ENCODE data around the gene SHB. TPM values are rescaled to one million over a fixed set of nuclear protein-coding genes. Genes with fewer than 3 reads are reported as not detected.

SHB gene
- total RNA-seq, 1 experiment from 2014 or later, result 20.0 TPM

DNA sequence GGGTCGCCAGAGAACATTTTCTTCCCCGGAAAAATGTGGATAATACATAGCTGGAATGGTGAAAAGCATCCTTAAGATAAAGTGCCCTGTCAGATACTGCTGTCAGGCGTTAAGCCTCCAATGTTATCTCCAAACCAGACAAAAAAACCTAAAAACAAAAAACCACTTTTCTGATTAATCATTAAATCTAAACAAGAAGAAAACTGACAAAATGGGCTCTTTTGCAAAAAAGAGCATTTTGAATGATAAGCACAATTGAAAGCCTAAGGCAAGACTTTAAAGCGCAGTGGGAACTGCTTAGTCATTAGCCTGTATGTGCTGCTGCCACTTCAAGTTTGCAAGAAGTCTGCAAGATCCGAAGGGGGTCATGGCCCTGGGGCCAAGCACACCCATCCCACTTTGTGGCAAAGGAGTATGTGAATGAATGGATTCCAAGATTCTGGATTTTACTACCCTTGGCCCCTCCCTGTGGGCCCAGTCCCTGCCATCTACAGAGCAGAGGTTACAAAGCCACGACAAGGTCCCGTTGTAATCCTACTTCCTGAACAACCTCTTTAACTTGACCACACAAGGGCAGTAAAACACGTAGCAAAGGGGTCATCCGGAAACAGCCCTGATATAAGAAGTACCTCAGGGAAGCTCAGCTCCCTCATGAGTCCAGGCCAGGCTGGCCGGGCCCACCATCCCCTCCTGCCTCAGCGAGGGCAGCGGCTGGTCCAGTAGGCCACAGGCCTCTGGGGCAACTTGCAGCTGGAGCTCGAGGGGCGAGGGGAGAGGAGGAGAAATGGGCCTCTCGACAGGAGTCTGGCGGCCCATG is 29.7 kb downstream of the SHB start:
- Histone ChIP-seq H3K27me3 (no peaks in the 10 kb centered on the region), H3K4me3 (no peak overlapping the region), H3K9me3 (no peaks in the 10 kb centered on the region), H3K36me3 (no peaks in the 10 kb centered on the region)
- no peak for DNase-seq

DNA sequence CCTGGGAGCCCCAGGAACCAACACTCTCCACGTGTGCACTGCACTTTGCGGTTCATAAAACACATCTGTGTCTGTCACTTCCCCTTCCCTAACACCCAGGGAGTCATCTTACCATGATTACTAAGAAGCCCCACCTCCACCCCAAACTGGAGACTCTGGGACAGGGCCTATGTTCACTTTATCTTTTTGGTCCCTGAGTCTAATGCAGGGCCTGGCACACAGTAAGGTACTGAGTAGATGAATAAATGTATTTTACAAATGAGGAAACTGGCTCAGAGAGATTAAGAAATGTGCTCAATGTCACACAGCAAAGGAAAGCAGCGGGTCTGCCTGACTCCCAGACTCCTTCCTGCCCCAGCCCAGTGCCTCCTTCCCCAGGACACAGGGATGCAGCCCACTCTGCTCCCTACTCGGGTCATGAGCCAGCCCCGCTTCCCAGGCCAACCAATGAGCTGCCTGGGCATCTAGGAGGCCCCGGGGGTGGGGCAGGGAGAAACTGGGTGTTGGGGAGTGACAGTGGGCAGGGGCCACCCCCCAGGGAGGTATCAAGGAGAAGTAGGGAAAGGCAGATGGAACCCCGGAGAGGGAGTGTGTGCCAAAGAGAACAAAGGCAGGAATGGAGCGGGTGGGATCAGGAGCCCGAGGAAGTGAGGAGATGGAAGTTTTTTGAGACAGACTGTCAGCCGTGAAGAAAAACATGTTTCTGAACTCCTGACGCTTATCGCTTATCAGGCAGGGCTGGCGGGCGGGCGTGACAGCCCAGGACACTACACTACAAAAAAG is 30.5 kb downstream of the SHB start:
- no peak for DNase-seq
- H3K27me3 ChIP-seq, result no peaks in the 10 kb centered on the region
- H3K9me3 ChIP-seq, result no peaks in the 10 kb centered on the region
- H3K4me3 ChIP-seq, result no peak overlapping the region
- no peaks in the 10 kb centered on the region for H3K36me3 ChIP-seq

DNA sequence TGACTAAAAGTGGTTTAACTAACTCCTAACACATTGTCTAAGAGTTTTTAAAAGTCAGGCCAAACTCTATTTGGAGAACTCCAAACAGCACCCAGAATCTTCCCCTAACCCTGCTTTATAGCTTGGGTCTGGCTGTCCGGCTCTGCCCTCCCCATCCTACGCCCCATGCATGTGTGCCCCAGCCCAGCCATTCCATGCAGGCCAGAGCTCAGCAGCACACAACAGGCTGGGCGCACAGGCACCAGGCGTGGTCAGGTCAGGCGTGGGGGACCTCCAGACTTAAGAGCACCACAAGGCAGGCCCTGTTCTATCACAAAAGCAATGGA is 31.1 kb downstream of the SHB start:
- DNase-seq, result no peak
- no peaks in the 10 kb centered on the region for H3K9me3 ChIP-seq
- no peak overlapping the region for H3K4me3 ChIP-seq
- no peaks in the 10 kb centered on the region for H3K27me3 ChIP-seq
- H3K36me3 ChIP-seq, result no peaks in the 10 kb centered on the region

DNA sequence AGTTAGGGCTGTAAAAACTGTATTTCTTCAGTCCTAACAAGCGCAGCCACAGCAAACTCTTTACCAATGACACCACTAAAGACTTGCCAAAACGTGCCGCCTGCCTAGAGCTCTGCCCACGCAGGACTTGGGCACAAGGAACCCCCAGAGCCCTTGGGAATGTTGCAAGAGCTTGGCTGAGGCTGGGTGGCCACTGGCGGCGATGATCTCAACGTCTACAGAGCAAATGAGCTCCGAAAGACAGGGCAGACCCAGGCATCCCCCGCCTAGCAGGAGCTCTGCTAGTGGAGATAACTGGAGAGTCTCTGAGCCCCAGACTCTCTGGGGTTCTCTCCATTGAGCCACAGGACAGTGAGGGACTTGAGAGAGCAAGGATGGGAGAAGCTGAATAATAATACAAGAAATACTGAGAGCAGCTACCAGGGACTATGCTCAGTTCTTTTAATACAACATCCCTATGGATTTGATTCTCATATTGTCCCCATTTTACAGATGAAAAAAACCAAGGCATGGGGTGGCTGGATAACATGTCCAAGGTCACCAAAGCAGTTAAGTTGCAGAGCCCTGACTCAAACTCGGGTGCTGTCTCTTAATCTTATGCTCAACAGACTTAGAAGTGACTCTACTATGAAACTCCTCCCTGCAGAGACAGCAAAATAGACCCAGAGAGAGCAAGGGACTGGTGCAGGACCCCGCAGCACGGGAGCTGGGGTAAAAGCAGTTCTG is 32.5 kb downstream of the SHB start:
- no peak overlapping the region for H3K4me3 ChIP-seq
- peak; percentile 88 for DNase-seq

DNA sequence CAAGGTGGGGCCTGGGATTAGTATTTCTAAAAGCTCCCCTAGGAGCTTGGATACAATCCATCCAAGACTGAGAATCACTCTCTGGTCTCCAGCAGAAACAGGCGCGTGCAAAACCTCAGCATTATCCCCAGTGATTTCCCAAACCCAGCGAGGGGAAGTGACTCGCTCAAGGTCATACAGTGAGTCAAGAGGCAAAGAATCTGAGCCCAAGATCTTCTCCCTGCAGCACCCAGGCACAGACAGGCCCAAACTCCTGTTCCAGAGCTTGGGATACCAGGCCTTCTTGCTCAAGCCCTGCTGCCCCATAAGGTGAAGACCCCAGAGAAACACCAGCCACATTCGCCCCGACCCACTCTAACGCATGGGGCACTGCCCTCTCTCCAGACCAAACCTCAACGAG is 33.2 kb downstream of the SHB start:
- DNase-seq, result peak; percentile 79
- no peaks in the 10 kb centered on the region for H3K9me3 ChIP-seq
- no peaks in the 10 kb centered on the region for H3K36me3 ChIP-seq
- no peak overlapping the region for H3K4me3 ChIP-seq
- H3K27me3 ChIP-seq, result no peaks in the 10 kb centered on the region

More for the DNA sequence above, 32.5 kb downstream of the SHB start:
- H3K9me3 ChIP-seq, result no peaks in the 10 kb centered on the region
- H3K36me3 ChIP-seq, result no peaks in the 10 kb centered on the region
- no peaks in the 10 kb centered on the region for H3K27me3 ChIP-seq

DNA sequence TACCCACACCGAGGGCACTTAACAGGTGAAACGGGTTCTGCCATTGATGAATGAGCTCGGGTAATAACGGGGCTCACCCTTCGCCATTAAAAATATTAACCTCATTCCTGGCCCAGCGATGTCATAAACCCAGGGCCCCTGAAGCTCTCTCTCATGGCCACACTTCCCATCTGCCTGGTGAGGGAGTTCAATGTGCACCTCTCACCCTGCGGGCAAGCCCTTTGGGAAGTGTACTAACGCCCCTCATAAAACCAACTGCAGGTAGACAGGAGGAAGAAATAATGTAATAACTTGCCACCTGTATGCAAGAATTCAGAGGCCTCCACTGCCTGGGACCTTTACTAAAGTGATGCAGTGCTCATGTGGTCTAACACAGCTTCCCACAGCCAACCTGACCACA is 35.1 kb downstream of the SHB start:
- no peak for DNase-seq
- Histone ChIP-seq H3K27me3 (no peaks in the 10 kb centered on the region), H3K4me3 (no peak overlapping the region), H3K9me3 (no peaks in the 10 kb centered on the region), H3K36me3 (no peaks in the 10 kb centered on the region)

DNA sequence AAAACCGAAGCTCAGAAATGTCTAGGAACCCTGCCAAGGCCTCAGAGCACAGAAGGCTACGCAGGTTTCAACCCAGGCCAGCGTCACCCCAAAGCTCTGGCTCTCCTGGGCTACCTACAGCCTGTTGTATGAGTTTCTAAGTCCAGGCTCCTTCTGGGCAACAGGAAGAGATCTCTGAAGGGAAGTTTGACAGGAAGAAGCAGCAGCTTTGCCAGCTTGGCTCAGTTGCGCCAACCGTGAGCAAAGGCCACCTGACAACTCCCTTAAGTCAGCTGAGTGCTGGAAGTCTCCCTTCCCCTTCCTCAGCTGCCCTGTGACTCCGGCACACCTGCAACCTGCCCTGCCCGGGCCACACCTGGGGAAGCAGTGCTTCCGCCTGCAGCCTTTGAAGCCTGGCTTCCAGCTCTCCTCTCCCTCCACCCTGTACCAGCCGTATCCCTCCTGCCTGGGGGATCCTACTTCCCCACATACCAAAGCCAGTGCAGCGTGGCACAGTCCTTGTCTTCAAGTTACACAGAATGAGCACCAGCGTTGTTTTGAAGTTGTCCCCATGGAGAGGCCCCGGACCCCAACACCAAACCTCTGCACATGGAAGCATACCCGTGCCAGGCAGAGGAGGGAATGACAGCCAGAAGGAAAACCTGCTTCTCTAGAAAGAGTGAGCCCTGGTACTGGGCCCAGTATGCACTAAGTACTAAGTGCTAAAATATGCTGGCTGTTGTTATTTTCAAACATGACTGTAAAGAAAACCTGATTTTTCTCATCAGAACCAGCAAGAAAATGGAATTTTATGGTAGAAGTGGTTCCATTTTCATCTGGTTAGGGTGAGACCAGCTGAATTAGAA is 36.5 kb downstream of the SHB start:
- no peak overlapping the region for H3K4me3 ChIP-seq
- H3K9me3 ChIP-seq, result no peaks in the 10 kb centered on the region
- no peak for DNase-seq
- no peaks in the 10 kb centered on the region for H3K27me3 ChIP-seq
- H3K36me3 ChIP-seq, result no peaks in the 10 kb centered on the region

DNA sequence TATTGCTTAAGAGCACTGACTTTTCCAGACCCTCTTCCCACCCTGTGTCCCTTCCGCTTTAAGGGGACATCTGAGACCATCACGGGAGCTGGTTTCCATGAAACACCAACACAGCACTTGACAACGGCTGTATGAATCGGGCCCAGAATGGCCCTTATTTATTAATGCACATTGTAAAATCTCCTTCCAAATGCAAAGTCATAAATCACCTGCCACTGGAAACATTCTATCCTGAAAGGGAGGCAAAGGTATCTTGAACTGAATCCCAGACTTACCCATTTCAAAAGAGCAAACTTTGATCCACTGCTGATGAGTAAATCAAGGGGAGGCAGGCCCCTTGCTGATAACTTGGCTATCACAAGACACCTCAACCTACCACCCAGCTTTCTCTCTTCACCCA is 37.4 kb downstream of the SHB start:
- H3K36me3 ChIP-seq, result no peaks in the 10 kb centered on the region; the same call in 1 of the 2 replicates
- H3K27me3 ChIP-seq, result no peaks in the 10 kb centered on the region
- no peak overlapping the region for H3K4me3 ChIP-seq
- H3K9me3 ChIP-seq, result no peaks in the 10 kb centered on the region
- no peak for DNase-seq

DNA sequence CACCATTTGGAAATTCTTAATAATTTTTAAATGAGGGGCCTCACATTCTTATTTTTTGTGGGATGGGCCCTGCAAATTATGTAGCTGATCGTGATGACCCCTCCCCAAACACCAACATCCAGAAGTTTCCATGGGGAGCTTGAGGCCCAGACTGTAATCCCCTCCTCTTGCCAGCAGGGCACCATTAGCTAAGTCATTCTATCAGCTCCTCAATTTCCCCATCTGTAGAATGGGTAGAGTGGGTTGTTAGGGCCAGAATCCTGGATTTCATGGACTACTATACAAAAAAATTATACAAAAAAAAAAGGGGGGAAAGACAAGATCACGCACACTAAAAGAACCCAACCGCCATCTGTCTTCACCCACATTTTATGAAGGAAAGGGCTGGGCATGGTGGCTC is 38.4 kb downstream of the SHB start:
- H3K27me3 ChIP-seq, result no peaks in the 10 kb centered on the region
- H3K4me3 ChIP-seq, result no peak overlapping the region
- no peaks in the 10 kb centered on the region for H3K9me3 ChIP-seq
- DNase-seq, result no peak
- no peaks in the 10 kb centered on the region; the same call in 1 of the 2 replicates for H3K36me3 ChIP-seq

DNA sequence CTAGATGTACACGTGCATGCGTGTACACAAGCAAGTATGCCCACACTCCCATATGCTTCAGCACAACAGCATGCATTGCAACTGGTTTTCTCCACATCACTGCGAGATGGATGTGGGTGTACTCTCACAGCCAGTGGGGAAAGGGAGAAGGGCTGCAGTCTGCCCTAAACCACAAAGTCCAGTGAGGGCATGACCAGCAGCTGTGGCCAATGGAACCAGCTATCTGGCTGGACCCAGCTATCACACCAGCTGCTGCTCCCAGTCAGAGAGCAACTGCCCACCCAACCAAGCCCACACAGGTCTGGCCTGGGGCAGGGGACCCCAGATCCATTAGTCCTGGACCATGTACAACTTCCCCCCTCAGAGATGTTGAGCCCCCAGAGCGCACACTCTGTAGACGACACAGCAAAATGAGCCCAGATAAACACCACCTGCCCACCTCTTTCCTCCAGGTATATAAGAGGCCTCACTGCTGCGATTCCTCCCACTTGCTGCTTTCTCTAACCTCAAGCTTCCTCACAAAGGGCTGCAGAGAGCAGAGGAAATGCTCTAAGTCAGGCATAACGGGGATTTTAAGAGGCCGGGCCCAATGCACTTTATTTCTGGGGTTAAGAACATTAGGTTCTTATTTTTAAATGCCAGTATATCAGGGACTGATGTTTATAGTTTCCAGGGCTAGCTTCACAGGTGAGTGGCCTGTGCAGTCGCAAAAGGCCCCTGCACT is 39.0 kb downstream of the SHB start:
- Histone ChIP-seq H3K27me3 (no peaks in the 10 kb centered on the region), H3K4me3 (no peak overlapping the region), H3K36me3 (no peaks in the 10 kb centered on the region; the same call in 1 of the 2 replicates), H3K9me3 (no peaks in the 10 kb centered on the region)
- no peak for DNase-seq

DNA sequence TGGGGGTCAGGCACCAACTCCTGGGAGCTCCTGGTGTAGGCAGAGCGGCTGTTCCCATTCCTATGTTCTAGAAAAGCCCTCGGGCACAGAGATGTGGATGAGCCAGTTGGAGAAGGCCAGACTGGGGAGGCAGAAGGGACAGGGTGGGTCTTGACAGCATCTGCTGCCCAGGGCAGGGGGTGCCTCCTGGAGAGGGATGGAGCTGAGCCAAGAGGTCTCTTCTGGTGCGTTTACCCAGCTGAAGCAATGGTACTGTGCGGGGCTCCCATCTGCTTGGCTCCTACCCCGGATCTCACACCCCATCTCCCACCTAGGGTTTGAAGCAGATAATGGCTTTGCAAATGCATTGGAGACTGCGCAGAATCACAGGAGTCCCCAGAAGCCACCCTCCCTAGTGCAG is 41.3 kb downstream of the SHB start:
- Histone ChIP-seq H3K4me3 (no peak overlapping the region), H3K36me3 (no peaks in the 10 kb centered on the region; the same call in 1 of the 2 replicates), H3K27me3 (no peaks in the 10 kb centered on the region), H3K9me3 (no peaks in the 10 kb centered on the region)
- no peak for DNase-seq

DNA sequence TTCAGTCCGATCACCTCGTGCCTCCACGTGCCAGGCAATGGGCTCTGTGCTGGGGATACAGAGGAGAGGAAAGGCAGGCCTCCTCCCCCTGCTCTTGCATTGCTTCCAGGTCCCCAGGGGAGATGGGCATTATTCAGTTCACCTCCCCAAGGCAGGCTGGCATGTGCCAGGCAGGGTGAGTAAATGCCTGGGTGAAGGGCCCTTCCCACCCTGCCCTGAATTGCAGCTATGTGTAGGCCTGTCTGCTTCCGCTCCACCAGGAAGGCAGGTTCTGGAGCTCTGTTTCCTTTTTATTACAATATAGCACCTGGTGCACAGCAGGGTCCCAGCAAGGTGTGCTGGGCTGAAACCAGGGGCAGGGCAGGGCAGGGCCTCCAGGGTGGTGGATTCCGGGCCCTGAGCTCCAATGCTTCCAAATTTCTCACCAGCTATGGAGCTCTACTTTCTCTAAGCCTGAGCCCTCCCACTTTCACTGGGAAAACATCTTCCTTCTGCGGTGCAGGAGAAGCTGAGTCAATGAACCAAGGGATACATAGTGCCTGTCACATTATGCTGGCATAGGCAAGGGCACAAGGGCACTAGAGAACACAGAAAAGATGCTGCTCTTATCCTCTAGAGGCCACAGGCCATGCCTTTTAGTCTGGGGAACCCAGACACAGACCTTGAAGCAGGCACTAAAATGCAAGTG is 42.0 kb downstream of the SHB start:
- DNase-seq, result peak; percentile 30

DNA sequence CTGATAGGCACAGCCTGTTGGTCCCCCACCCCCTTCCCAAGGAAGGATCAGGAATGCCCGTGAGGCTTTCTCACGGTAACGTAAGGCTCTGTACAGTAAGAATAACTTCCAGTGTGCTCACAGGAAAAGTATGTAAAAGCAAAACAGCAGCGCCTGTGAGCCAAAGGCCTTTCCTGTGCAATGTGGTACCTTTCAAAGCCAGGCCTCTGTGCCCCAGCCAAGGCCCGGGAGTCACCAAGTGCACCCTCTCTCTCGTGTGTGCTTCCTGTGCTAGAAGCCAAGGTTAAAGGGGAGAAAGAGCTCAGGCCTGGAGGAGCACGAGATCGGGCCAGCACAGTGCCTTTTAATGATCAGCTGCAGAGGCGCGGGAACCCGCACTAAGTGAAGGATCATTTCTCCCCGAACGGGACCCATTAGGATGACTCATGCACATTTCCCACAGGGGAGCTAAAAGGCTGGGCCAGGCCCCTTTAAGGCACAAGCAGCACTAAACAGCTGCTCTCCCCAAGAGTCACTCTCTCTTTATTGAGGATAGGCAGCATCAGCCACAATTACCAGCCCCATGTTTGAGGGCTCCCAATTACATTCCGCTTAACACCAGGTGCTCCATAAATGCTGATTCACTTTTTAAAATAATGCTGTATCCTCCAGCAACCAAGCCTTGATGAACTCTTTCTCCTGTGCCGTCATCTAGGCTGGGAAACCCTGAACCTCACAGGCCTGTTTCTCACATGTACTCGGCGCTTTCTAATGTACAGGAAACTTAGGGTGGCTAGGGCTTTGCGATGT is 42.8 kb downstream of the SHB start:
- Histone ChIP-seq H3K36me3 (no peaks in the 10 kb centered on the region; the same call in 1 of the 2 replicates), H3K27me3 (no peaks in the 10 kb centered on the region), H3K9me3 (no peaks in the 10 kb centered on the region), H3K4me3 (no peak overlapping the region)
- DNase-seq, result peak; percentile 92

More for the DNA sequence above, 42.0 kb downstream of the SHB start:
- no peaks in the 10 kb centered on the region; the same call in 1 of the 2 replicates for H3K36me3 ChIP-seq
- no peaks in the 10 kb centered on the region for H3K9me3 ChIP-seq
- no peak overlapping the region for H3K4me3 ChIP-seq
- no peaks in the 10 kb centered on the region for H3K27me3 ChIP-seq

DNA sequence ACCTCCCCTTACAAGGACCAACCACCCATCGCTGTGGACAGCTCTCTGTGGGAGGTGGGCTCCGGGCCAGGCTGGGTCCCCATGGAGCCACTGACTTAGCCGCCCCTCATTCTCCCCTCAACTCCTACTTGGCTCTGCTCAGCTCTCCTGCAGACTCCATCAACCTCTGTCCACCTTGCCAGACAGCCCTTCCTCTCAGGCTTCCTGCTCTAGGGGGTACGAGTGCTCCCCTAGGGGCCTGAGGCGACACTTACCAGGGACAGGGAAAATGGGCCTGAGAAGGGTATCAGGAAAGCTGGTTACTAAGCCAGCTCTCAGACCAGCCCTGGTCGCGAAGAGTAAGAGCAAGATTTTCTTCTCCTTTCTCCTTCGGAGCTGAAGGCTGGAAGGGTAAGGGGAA is 43.9 kb downstream of the SHB start:
- no peak for DNase-seq
- H3K9me3 ChIP-seq, result no peaks in the 10 kb centered on the region

More for the DNA sequence above, 43.9 kb downstream of the SHB start:
- Histone ChIP-seq H3K4me3 (no peak overlapping the region), H3K27me3 (no peaks in the 10 kb centered on the region), H3K36me3 (no peaks in the 10 kb centered on the region; the same call in 1 of the 2 replicates)

All from MG63 (cell line).